HepG2 (cell line): ENCODE data around the gene UBE3B. TPM values are rescaled to one million over a fixed set of nuclear protein-coding genes. Genes with fewer than 3 reads are reported as not detected.

Source experiments
- ATF1 ChIP-seq: IDR thresholded peaks from 2 replicates; pipeline ENCODE4 v1.6.1; 2016; ENCODE audit warnings: mild to moderate bottlenecking, control low read depth
- FOXP1 ChIP-seq, 2 experiments: fragments of 450-650 bp in 1 of 2; IDR thresholded peaks; 2 replicates each; pipeline ENCODE4 v1.6.1; 2017 to 2018; ENCODE audit warnings: antibody characterized with exemption in 1 of 2
- HNRNPL ChIP-seq: fragments of 200-400 bp; formaldehyde crosslinking; IDR thresholded peaks from 2 replicates; pipeline ENCODE4 v1.6.1; 2017; ENCODE audit warnings: mild to moderate bottlenecking, low read depth, low read length
- JUND ChIP-seq: sonication (generic); formaldehyde crosslinking; IDR thresholded peaks from 2 replicates; pipeline ENCODE4 v1.8.0; 2022; ENCODE audit warnings: mild to moderate bottlenecking, missing genetic modification reagents
- KLF13 ChIP-seq: sonication (generic); formaldehyde crosslinking; IDR thresholded peaks from 2 replicates; pipeline ENCODE4 v1.4.0; 2020; ENCODE audit warnings: mild to moderate bottlenecking, missing genetic modification reagents
- RAD51 ChIP-seq: fragments of 450-650 bp; IDR thresholded peaks from 2 replicates; pipeline ENCODE4 v1.6.1; 2016; ENCODE audit warnings: borderline replicate concordance
- TCF7 ChIP-seq: sonication (generic); IDR thresholded peaks from 2 replicates; pipeline ENCODE4 v1.6.1; 2016; ENCODE audit warnings: antibody characterized with exemption, low read depth
- U2AF2 ChIP-seq: fragments of 200-400 bp; formaldehyde crosslinking; IDR thresholded peaks from 2 replicates; pipeline ENCODE4 v1.6.1; 2017; ENCODE audit warnings: low read depth, mild to moderate bottlenecking, low read length
- ZNF326 ChIP-seq: sonication (generic); formaldehyde crosslinking; IDR thresholded peaks from 2 replicates; pipeline ENCODE4 v1.4.0; 2020; ENCODE audit warnings: missing genetic modification reagents, borderline replicate concordance
- ZNF510 ChIP-seq: sonication (generic); formaldehyde crosslinking; IDR thresholded peaks from 2 replicates; pipeline ENCODE4 v1.4.0; 2020; ENCODE audit warnings: low read depth, mild to moderate bottlenecking, missing genetic modification reagents
- ZNF547 ChIP-seq: sonication (generic); formaldehyde crosslinking; IDR thresholded peaks from 2 replicates; pipeline ENCODE4 v1.5.1; 2020; ENCODE audit warnings: mild to moderate bottlenecking, missing genetic modification reagents
- polyA plus RNA-seq, 8 experiments: library from polyadenylated mRNA; depleted of rRNA in 3 of 8; stranded (reverse) in 7 of 8; unstranded in 1 of 8; fragments of >200 nt; fragmentation: Illumina TruSeq in 4 of 8; extraction: Trizol in 4 of 8; gene quantifications; 2 replicates each; pipeline versions ENCODE4 v1.2.1 to v1.2.3, GENCODE V29; 2011 to 2016; ENCODE audit warnings: low read depth in 4 of 8, missing spikeins in 1 of 8, mixed read lengths in 1 of 8; ENCODE audit not compliant: insufficient read depth in 1 of 8
- total RNA-seq, 5 experiments: library from RNA; depleted of rRNA; stranded (reverse); fragments of >200 nt; fragmentation: Illumina TruSeq; extraction: Trizol; gene quantifications; 2 replicates each; pipeline ENCODE4 v1.2.3, GENCODE V29; 2016; ENCODE audit warnings: low read depth in 1 of 5
- TF ChIP-seq, protein P1 (sequence below): sonication (generic); formaldehyde crosslinking; IDR thresholded peaks from 2 replicates; pipeline ENCODE4 v1.4.0; 2020; ENCODE audit warnings: low read depth, mild to moderate bottlenecking, missing genetic modification reagents
- TF ChIP-seq, protein P2 (sequence below): sonication (generic); formaldehyde crosslinking; IDR thresholded peaks from 2 replicates; pipeline ENCODE4 v1.4.0; 2020; ENCODE audit warnings: mild to moderate bottlenecking, missing genetic modification reagents
- TF ChIP-seq, protein P3 (sequence below): sonication (generic); formaldehyde crosslinking; IDR thresholded peaks from 2 replicates; pipeline ENCODE4 v1.5.0; 2020; ENCODE audit warnings: missing genetic modification reagents
- TF ChIP-seq, protein P4 (sequence below): IDR thresholded peaks from 2 replicates; pipeline ENCODE4 v1.6.1; 2016; ENCODE audit warnings: low read depth, control low read depth

UBE3B gene
- total and polyA plus RNA-seq, 2 of the 13 experiments (the other 11 are each of a cell fraction or from before 2014, with no cell fraction given): 22.7 to 25.3 TPM

DNA sequence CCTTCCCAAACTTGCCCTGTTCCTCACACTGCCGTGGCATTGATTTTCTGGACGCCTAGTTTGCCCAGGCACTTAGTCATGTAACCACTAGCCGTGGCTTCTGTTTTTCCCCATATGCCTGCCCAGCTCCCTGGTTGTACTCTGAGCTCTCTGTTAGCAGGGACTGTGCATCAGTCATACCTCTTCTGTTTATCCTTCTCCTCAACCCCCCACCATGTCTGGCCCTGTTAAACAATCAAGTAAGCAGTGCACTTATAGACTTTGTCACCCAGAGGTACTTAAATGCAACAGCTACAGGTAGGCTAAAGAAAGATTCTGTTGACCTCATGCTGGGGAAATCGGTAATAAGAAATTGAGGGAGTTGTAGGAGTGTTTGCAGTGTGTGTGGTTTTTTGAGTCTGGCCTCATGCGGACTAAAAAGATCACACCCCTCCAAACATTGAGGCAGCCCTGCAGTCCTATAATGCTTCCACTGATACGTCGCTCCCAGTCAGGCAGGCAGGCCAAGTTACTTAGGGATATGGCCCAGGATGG is 17.0 kb downstream of the UBE3B start (continued):
- TF ChIP-seq, protein P1, sequence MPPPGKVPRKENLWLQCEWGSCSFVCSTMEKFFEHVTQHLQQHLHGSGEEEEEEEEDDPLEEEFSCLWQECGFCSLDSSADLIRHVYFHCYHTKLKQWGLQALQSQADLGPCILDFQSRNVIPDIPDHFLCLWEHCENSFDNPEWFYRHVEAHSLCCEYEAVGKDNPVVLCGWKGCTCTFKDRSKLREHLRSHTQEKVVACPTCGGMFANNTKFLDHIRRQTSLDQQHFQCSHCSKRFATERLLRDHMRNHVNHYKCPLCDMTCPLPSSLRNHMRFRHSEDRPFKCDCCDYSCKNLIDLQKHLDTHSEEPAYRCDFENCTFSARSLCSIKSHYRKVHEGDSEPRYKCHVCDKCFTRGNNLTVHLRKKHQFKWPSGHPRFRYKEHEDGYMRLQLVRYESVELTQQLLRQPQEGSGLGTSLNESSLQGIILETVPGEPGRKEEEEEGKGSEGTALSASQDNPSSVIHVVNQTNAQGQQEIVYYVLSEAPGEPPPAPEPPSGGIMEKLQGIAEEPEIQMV (CRISPR knock-in tag): no peak
- no peak for TF ChIP-seq ZNF326 (CRISPR knock-in tag)
- no peak for TF ChIP-seq TCF7
- no peak for TF ChIP-seq RAD51
- TF ChIP-seq ATF1 (CRISPR knock-in tag): no peak
- TF ChIP-seq, protein P2, sequence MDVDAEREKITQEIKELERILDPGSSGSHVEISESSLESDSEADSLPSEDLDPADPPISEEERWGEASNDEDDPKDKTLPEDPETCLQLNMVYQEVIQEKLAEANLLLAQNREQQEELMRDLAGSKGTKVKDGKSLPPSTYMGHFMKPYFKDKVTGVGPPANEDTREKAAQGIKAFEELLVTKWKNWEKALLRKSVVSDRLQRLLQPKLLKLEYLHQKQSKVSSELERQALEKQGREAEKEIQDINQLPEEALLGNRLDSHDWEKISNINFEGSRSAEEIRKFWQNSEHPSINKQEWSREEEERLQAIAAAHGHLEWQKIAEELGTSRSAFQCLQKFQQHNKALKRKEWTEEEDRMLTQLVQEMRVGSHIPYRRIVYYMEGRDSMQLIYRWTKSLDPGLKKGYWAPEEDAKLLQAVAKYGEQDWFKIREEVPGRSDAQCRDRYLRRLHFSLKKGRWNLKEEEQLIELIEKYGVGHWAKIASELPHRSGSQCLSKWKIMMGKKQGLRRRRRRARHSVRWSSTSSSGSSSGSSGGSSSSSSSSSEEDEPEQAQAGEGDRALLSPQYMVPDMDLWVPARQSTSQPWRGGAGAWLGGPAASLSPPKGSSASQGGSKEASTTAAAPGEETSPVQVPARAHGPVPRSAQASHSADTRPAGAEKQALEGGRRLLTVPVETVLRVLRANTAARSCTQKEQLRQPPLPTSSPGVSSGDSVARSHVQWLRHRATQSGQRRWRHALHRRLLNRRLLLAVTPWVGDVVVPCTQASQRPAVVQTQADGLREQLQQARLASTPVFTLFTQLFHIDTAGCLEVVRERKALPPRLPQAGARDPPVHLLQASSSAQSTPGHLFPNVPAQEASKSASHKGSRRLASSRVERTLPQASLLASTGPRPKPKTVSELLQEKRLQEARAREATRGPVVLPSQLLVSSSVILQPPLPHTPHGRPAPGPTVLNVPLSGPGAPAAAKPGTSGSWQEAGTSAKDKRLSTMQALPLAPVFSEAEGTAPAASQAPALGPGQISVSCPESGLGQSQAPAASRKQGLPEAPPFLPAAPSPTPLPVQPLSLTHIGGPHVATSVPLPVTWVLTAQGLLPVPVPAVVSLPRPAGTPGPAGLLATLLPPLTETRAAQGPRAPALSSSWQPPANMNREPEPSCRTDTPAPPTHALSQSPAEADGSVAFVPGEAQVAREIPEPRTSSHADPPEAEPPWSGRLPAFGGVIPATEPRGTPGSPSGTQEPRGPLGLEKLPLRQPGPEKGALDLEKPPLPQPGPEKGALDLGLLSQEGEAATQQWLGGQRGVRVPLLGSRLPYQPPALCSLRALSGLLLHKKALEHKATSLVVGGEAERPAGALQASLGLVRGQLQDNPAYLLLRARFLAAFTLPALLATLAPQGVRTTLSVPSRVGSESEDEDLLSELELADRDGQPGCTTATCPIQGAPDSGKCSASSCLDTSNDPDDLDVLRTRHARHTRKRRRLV (CRISPR knock-in tag): no peak
- TF ChIP-seq, protein P3, sequence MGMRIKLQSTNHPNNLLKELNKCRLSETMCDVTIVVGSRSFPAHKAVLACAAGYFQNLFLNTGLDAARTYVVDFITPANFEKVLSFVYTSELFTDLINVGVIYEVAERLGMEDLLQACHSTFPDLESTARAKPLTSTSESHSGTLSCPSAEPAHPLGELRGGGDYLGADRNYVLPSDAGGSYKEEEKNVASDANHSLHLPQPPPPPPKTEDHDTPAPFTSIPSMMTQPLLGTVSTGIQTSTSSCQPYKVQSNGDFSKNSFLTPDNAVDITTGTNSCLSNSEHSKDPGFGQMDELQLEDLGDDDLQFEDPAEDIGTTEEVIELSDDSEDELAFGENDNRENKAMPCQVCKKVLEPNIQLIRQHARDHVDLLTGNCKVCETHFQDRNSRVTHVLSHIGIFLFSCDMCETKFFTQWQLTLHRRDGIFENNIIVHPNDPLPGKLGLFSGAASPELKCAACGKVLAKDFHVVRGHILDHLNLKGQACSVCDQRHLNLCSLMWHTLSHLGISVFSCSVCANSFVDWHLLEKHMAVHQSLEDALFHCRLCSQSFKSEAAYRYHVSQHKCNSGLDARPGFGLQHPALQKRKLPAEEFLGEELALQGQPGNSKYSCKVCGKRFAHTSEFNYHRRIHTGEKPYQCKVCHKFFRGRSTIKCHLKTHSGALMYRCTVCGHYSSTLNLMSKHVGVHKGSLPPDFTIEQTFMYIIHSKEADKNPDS: no peak
- no peak for TF ChIP-seq ZNF547
- peak; percentile 53; the same call in 1 of the 2 replicates for TF ChIP-seq FOXP1 (IDR thresholded peaks at IDR 0.05)
- TF ChIP-seq FOXP1 (CRISPR knock-in tag; IDR thresholded peaks at IDR 0.05): peak; percentile 86
- TF ChIP-seq ZNF510: no peak
- no peak for TF ChIP-seq U2AF2
- no peak for TF ChIP-seq HNRNPL
- TF ChIP-seq, protein P4, sequence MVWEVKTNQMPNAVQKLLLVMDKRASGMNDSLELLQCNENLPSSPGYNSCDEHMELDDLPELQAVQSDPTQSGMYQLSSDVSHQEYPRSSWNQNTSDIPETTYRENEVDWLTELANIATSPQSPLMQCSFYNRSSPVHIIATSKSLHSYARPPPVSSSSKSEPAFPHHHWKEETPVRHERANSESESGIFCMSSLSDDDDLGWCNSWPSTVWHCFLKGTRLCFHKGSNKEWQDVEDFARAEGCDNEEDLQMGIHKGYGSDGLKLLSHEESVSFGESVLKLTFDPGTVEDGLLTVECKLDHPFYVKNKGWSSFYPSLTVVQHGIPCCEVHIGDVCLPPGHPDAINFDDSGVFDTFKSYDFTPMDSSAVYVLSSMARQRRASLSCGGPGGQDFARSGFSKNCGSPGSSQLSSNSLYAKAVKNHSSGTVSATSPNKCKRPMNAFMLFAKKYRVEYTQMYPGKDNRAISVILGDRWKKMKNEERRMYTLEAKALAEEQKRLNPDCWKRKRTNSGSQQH (CRISPR knock-in tag): no peak
- TF ChIP-seq KLF13 (CRISPR knock-in tag): no peak
- TF ChIP-seq JUND (CRISPR knock-in tag): no peak
